Psoas muscle (tissue), 8 donors: ENCODE measurements around the gene PEDS1. TPM values are rescaled to one million over a fixed set of nuclear protein-coding genes. Genes with fewer than 3 reads are reported as not detected.

Experiments used
- ATAC-seq, 4 donors: fragments of 200-7000 bp; cut with Tn5 transposase; one replicate each; pipeline ENCODE4 v1.9.1; 2020; ENCODE audit warnings: moderate library complexity in 3 of 4, mild to moderate bottlenecking in 2 of 4
- DNase-seq, 2 donors: peaks; one replicate each; pipeline ENCODE4 v3.0.0-alpha.2; 2020
- H3K27ac ChIP-seq: fragments of 200-600 bp; one replicate; pipeline ENCODE4 v1.8.0; 2022
- H3K27me3 ChIP-seq, 3 donors: fragments of 200-600 bp in 1 of 3; one replicate each; pipeline versions ENCODE4 v1.6.1 to v1.8.0; 2013 to 2022; ENCODE audit warnings: low read length in 2 of 3, mild to moderate bottlenecking in 2 of 3, moderate library complexity in 1 of 3; ENCODE audit not compliant: insufficient read depth in 3 of 3
- H3K36me3 ChIP-seq, 2 donors: fragments of 200-600 bp in 1 of 2; one replicate each; pipeline versions ENCODE4 v1.6.1 to v1.8.0; 2013 to 2022; ENCODE audit warnings: low read depth in 1 of 2, mild to moderate bottlenecking in 1 of 2, moderate library complexity in 1 of 2; ENCODE audit not compliant: insufficient read depth in 1 of 2
- H3K4me1 ChIP-seq: fragments of 200-600 bp; one replicate; pipeline ENCODE4 v1.8.0; 2022
- H3K4me3 ChIP-seq: fragments of 200-600 bp; one replicate; pipeline ENCODE4 v1.8.0; 2022; ENCODE audit warnings: mild to moderate bottlenecking
- H3K9me3 ChIP-seq: fragments of 200-600 bp; one replicate; pipeline ENCODE4 v1.8.0; 2022
- WGBS, 3 donors: extraction: QIAGEN DNeasy Blood & Tissue Kit; methylation state at CpG; one replicate each; pipeline versions ENCODE4 v1.1.6 to v1.1.7; 2013; 5-methylcytosine and 5-hydroxymethylcytosine counted together
- intact Hi-C, 2 donors: fragments of 100-400 bp; cut with DNase I; formaldehyde crosslinking; loops; one replicate each; pipeline versions ENCODE4 v1.11.0 to v1.14.2; 2022
- polyA plus RNA-seq, 3 donors: library from polyadenylated mRNA; stranded (reverse); fragments of 200-250 nt; gene quantifications; one replicate each; pipeline ENCODE4 v1.2.3, GENCODE V29; 2013
- total RNA-seq, 4 donors: library from RNA; stranded (reverse); fragmentation: NEBNext Ultra II Directional in 2 of 4; extraction: Animal tissue kit (Norgen Biotek cat#: 25700) in 2 of 4; gene quantifications; one replicate each; pipeline versions ENCODE4 v1.2.1 to v1.2.4, GENCODE V29; 2021 to 2023
- TF ChIP-seq, protein P1 (sequence below): fragments of 200-600 bp; IDR thresholded peaks from one replicate; pipeline ENCODE4 v1.8.0; 2022; ENCODE audit warnings: antibody characterized with exemption
- donor health status: healthy with polysubstance abuse.
- donor health status: DM: no; HTN: no; CAD: no; lungs with moderate emphysema.
- donor health status: Bipolar disorder and iron deficiency.
- donor health status: healthy.
- donor health status: DM: yes; HTN: yes; CAD: no.
- donor health status: DM: no; HTN: no; CAD: no.
- donor health status: DM: no; HTN: no; CAD: no.
- donor health status: DM: yes; HTN: yes; CAD: no.

Gene PEDS1
- total and polyA plus RNA-seq, 7 donors, result 17.5 to 59.2 (median 40.2) TPM

DNA sequence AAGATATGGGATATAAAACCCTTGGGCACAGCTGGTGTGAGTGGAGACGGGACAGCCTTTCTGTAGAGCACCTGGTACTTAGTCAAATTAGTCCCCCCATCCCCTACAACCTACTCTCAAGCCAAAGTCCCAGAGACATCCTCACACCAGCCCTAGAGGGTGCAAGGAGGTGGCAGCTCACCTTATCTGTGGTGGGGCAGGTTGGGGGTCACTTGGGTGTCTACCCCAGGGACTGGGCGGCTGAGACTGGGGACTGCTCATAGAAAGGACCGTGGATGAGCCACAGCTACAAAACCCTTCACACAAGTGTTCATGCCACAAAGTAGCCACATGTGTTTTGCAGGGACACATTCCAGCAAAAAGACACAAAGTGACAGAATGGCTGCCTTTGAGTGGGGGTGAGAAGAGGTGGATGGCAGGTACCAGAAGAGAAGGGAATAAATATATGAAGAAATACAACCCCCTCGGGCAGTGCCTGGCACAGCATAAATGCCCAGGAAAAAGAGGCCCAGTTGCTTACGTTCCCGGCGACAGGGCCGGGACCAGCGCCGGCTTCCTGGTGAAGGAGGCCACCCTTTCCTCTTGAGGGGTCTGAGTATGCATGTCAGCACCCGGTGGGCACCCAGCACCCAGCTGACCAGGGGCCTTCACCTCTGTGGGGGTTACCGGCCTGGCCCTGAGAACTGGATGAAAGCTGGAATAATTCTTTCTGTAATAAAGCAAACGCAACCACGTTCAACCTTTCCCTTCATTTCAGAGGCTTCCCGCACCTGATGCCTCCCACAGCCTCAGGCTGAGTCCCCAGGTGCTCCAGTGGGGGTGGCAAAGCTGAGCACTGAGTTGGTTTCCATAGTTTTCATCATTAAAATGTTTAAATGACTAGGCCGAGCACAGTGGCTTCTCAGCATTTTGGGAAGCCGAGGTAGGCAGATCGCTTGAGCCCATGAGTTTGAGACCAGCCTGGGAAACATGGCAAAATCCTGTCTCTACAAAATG, 22.7 kb upstream of the PEDS1 start:
- Histone ChIP-seq H3K36me3 (peaks cover 0 to 10% of the 10 kb centered on the region in 2 donors), H3K27ac (no peak overlapping the region), H3K27me3 (no peaks in the 10 kb centered on the region), H3K4me1 (peaks cover 17% of the 10 kb centered on the region), H3K4me3 (no peak overlapping the region), H3K9me3 (no peaks in the 10 kb centered on the region)
- ATAC-seq, result no peak
- TF ChIP-seq, protein P1, sequence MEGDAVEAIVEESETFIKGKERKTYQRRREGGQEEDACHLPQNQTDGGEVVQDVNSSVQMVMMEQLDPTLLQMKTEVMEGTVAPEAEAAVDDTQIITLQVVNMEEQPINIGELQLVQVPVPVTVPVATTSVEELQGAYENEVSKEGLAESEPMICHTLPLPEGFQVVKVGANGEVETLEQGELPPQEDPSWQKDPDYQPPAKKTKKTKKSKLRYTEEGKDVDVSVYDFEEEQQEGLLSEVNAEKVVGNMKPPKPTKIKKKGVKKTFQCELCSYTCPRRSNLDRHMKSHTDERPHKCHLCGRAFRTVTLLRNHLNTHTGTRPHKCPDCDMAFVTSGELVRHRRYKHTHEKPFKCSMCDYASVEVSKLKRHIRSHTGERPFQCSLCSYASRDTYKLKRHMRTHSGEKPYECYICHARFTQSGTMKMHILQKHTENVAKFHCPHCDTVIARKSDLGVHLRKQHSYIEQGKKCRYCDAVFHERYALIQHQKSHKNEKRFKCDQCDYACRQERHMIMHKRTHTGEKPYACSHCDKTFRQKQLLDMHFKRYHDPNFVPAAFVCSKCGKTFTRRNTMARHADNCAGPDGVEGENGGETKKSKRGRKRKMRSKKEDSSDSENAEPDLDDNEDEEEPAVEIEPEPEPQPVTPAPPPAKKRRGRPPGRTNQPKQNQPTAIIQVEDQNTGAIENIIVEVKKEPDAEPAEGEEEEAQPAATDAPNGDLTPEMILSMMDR, result no peak
- DNase-seq, result peak in 1 of 2 donors; percentile 40
- intact Hi-C loops, result loop anchor here in 1 of 2 donors (5.0 kb wide), 1 partner anchor 199 kb away; no protein-coding TSS in a partner anchor
- WGBS, 3 donors, result 91 to 95% (median 94%) methylated on average over 18 of the region's 18 CpGs

DNA sequence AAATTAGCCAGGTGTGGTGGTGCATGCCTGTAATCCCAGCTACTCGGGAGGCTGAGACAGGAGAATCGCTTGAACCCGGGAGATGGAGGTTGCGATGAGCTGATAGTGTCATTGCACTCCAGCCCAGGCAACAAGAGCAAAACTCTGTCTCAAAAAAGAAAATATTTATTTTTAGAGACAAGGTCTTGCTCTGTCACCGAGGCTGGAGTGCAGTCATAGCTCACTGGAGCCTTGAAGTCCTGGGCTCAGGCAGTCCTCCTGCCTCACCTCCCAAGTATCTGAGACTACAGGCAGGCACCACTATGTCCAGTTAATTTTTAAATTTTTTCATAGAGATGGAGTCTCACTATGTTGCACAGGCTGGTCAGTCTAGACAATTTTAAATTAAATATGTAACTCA, 20.9 kb upstream of the PEDS1 start:
- Histone ChIP-seq H3K36me3 (peaks cover 0 to 10% of the 10 kb centered on the region in 2 donors), H3K4me1 (peaks cover 17% of the 10 kb centered on the region), H3K4me3 (no peak overlapping the region), H3K27ac (no peak overlapping the region), H3K27me3 (no peaks in the 10 kb centered on the region), H3K9me3 (no peaks in the 10 kb centered on the region)
- DNase-seq (peak in 1 of 2 donors; percentile 8), ATAC-seq (no peak)
- WGBS, 3 donors, result 73 to 86% (median 82%) methylated on average over 5 of the region's 5 CpGs
- TF ChIP-seq, protein P1, result no peak
- intact Hi-C loops, result no loop called here

DNA sequence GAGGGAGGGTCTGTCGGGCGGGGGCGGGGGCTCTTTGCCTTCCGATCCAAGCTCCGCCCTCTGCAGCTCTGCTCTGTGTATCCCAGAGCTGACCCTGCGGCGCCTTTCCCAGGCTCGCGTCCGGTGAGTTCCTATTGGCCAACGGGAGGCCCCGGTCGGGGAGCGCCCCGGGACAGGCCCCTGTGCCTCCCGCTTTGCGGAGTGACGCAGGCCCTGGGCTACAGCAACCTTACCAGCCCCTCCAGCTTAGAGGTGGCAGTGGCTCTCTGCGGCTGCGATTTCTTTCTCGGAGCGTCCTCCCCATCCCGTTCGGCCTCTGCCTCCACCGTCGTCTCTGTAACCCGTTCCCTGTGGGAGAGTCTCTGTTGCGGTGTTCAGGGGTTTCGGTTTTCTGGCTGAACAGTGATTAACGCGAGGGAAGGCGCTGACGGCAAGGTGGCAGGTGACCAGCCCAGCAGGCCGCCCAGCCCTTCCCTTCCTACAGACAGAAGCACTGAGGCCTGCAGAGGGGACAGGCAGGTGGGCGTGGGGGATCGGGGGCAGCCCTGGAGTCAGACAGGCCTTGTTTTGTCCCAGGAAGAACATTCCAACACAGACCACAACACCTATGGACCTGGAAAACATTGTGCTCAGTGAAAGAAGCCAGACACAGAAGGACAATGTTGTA, 19.0 kb upstream of the PEDS1 start:
- Histone ChIP-seq H3K27me3 (no peaks in the 10 kb centered on the region), H3K27ac (peak overlapping the region; percentile 84), H3K4me3 (peak overlapping the region; percentile 68), H3K36me3 (peaks cover 0 to 10% of the 10 kb centered on the region in 2 donors), H3K9me3 (no peaks in the 10 kb centered on the region), H3K4me1 (peaks cover 21% of the 10 kb centered on the region)
- 3 to 6% (median 4%) methylated on average over 29 to 36 of the region's 36 CpGs for WGBS, 3 donors
- intact Hi-C loops, result no loop called here
- ATAC-seq, result peak; percentile 90 to 93 (median 92)
- peak; percentile 88 to 92 for DNase-seq
- TF ChIP-seq, protein P1, result no peak

DNA sequence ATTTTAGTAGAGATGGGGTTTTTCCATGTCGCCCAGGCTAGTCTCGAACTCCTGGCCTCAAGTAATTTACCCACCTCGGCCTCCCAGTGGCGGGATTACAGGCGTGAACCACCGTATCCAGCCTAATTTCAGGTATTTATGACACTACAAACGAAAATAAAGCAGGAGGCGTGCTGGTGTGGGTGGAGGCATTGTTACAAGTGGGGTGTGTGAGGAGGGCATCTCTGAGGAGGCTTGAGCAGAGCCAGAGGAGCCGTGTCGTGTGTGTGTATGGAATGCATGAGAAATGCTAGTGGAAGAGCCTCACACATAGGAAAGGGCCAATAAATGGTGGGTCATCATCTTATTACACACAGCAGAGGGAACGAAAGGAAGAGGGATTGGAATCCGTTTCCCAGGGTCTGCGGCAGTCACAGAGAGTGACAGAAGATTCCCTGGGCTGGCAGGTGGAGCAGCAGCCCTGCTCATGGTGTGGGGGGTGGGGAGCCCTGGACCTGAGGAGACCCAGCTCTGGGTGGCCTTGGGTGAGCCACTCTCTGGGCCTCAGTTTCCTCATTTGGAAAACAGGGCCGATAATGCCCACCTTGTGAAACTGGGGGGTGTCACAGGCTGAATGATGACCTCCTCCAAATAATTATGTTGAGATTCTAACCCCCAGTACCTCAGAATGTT, 17.2 kb upstream of the PEDS1 start:
- H3K36me3 ChIP-seq, result peaks cover 0 to 2% of the 10 kb centered on the region in 2 donors
- intact Hi-C loops, result no loop called here
- WGBS, 3 donors, result 88 to 90% (median 90%) methylated on average over 14 of the region's 14 CpGs
- H3K9me3 ChIP-seq, result no peaks in the 10 kb centered on the region
- DNase-seq (no peak), ATAC-seq (no peak)
- peak overlapping the region; percentile 84 for H3K27ac ChIP-seq
- H3K4me3 ChIP-seq, result no peak overlapping the region
- TF ChIP-seq, protein P1, result no peak
- no peaks in the 10 kb centered on the region for H3K27me3 ChIP-seq
- peaks cover 30% of the 10 kb centered on the region for H3K4me1 ChIP-seq
